ENCODE results near the gene FAM110D. TPM values are rescaled to one million over a fixed set of nuclear protein-coding genes. Genes with fewer than 3 reads are reported as not detected.

Gene FAM110D
- total RNA-seq = 0.10 and 0.16 TPM in 2 replicates
- 0.40 and 0.44 TPM in 2 replicates for polyA plus RNA-seq

DNA sequence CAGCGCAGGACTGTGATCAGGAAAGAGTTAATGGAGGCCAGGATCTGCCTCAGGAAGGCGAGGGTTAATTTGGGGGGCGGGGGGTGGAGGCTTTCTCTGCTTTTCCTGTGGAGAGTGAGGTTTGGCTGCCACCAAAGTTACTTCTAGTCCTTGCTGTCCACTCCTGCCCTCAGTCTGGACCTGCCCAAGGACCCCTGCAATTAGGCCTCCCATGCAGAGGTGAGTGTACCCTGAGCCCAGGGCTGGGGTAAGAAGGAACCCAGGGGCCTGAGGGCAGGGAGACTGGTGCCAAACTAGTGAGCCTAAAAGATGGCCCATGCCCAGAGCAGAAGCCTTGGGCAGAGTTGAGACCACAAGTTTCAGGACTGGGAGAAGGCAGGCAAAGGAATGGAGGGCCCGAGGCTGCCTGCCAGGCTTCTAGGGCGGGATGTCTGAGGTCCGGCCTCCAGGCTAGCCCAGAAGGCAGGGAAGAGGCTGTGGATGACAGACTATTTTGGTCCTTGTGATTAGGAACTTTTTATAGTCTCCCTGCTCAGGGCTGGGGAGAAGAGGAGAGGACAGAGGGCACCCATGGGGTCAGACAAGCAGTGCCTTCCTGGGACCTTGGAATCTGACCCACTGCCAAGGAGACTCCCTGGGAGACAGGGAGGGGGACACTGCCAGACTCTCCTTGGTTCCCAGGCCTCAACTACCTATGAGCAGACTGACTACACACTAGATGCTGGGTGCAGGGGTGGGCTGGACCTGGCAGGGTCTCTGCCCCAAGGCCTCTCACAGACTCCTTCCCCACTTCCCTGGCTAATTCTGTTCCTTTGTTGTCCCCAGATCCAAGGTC, at the start of gene FAM110D:
Gene FAM110D, plus strand, starts transcription at position 172 of the 835 bp plus-strand sequence. CDS start 2,213 bp downstream, outside the sequence.
- no peaks in the 10 kb centered on the region for H3K9me3 ChIP-seq (ENCODE audit: low read depth)
- TF ChIP-seq EZH2phosphoT487 (IDR thresholded peaks at IDR 0.05; ENCODE audit: low read depth, severe bottlenecking, unreplicated experiment) (no peak), EZH2 (IDR thresholded peaks at IDR 0.05; ENCODE audit: borderline replicate concordance) (no peak)
- TF ChIP-seq, protein P1, sequence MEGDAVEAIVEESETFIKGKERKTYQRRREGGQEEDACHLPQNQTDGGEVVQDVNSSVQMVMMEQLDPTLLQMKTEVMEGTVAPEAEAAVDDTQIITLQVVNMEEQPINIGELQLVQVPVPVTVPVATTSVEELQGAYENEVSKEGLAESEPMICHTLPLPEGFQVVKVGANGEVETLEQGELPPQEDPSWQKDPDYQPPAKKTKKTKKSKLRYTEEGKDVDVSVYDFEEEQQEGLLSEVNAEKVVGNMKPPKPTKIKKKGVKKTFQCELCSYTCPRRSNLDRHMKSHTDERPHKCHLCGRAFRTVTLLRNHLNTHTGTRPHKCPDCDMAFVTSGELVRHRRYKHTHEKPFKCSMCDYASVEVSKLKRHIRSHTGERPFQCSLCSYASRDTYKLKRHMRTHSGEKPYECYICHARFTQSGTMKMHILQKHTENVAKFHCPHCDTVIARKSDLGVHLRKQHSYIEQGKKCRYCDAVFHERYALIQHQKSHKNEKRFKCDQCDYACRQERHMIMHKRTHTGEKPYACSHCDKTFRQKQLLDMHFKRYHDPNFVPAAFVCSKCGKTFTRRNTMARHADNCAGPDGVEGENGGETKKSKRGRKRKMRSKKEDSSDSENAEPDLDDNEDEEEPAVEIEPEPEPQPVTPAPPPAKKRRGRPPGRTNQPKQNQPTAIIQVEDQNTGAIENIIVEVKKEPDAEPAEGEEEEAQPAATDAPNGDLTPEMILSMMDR (IDR thresholded peaks at IDR 0.05; ENCODE audit: poor library complexity) = no peak
- H3K27ac ChIP-seq = no peak within 1 kb of the TSS
- H3K9me2 ChIP-seq (replicated peaks; ENCODE audit: insufficient read depth) = no peaks in the 10 kb centered on the region
- WGBS (ENCODE audit: low lambda C conversion rate, missing lambda C conversion rate) = 49% methylated on average over 6 of the region's 6 CpGs
- H2AFZ ChIP-seq = no peak within 1 kb of the TSS
- H3K4me2 ChIP-seq = peak within 1 kb of the TSS; percentile 24
- H3K36me3 ChIP-seq (replicated peaks; ENCODE audit: insufficient read depth, low read depth) = no peaks in the 10 kb centered on the region
- H3K4me1 ChIP-seq (ENCODE audit: insufficient read depth) = peaks cover 14% of the 10 kb centered on the region
- H3K79me2 ChIP-seq = no peaks in the 10 kb centered on the region
- no peak for DNase-seq (ENCODE audit: low spot score)
- peaks cover 28% of the 10 kb centered on the region for H3K27me3 ChIP-seq
- H3K4me3 ChIP-seq = no peak within 1 kb of the TSS
- H4K20me1 ChIP-seq (ENCODE audit: insufficient read depth, poor library complexity, severe bottlenecking) = no peaks in the 10 kb centered on the region

DNA sequence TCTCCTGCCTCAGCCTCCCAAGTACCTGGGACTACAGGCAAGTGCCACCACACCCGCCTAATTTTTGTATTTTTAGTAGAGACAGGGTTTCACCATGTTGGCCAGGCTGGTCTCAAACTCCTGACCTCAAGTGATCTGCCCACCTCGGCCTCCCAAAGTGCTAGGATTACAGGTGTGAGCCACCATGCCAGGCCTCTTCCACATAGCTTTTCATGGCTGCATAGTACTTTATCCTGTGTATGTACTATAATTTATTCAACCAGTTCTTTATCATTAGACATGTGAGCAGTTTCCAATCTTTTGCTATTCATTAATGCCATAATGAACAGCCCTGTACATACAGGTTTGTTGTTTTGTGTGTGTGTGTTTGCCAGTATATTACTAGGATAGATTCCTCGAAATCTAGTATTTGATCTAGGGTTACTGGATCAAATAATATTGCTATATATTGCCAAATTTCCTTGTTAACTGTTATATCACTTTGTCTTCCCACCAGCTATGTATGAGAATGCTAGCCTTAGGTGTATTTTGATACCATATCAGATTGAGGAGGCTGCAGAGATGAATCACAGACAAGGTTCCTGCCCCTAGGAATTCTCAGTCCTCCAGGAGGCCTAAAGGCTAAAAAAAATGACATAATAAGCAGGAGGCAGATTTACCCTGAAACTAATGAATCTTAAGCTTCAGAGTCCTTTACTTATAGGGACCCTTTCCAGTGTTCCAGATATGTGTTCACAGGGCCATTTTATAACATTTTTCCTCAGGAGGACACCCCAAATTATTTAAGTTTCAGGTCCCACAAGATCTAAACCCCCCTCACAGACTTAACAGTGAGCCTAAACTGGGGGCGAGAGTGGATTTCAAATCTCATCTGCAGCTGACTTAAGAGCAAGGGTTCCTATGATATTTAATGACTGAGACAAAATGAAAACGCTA, 49.4 kb upstream of the FAM110D start:
- Histone ChIP-seq H3K9me3 (ENCODE audit: low read depth) (no peaks in the 10 kb centered on the region), H3K9me2 (replicated peaks; ENCODE audit: insufficient read depth) (no peaks in the 10 kb centered on the region), H3K79me2 (peaks cover 23% of the 10 kb centered on the region), H3K4me3 (no peak overlapping the region), H3K36me3 (replicated peaks; ENCODE audit: insufficient read depth, low read depth) (no peaks in the 10 kb centered on the region), H2AFZ (no peak overlapping the region), H3K27me3 (no peaks in the 10 kb centered on the region), H4K20me1 (ENCODE audit: insufficient read depth, poor library complexity, severe bottlenecking) (no peaks in the 10 kb centered on the region), H3K4me1 (ENCODE audit: insufficient read depth) (peaks cover 20% of the 10 kb centered on the region), H3K27ac (peak overlapping the region; percentile 98), H3K4me2 (peak overlapping the region; percentile 90)
- no peak for TF ChIP-seq EZH2phosphoT487 (IDR thresholded peaks at IDR 0.05; ENCODE audit: low read depth, severe bottlenecking, unreplicated experiment)
- no peak for TF ChIP-seq EZH2 (IDR thresholded peaks at IDR 0.05; ENCODE audit: borderline replicate concordance)
- TF ChIP-seq, protein P1 (IDR thresholded peaks at IDR 0.05; ENCODE audit: poor library complexity) = no peak
- 96% methylated on average over 5 of the region's 5 CpGs for WGBS (ENCODE audit: low lambda C conversion rate, missing lambda C conversion rate)
- DNase-seq (ENCODE audit: low spot score) = no peak

DNA sequence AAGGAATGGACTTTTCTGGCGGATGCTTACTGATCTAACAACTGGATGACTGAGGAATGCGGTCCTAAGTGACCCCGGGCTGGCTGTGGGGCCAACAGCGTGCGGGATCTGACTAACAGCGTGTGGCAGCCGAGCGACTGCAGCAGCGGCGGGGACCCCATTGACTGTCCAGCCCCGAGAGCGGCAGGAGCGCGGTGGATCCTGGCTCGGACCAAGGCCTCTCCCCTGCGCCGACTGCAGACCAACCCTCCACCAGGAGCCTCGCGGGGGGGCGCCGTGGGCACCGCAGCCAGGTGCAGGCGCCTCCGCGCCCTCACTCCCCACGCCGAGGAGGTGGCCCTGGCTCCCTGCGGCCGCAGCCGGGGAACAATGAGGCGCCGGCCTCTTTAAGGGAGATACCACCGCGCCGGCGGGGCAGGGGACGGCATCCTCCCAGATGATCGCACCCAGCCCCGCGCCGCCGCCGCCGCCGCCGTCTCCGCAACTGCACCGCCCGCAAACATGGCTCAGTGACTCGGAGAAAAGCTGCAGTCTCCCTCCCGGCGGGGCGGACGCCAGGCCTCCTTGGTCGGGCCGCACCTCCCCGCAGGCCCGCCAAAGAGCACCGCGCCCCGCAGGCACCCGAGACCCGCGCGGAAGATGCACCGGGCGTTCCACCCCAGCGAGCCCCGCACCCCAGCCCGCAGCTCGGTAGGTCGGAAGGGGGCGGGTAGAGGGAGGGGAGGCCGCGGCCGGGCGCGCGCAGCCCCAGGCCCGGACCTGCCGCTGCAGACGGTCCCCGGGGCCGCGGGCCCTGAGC, 47.9 kb upstream of the FAM110D start:
- Histone ChIP-seq H3K79me2 (peaks cover 32% of the 10 kb centered on the region), H3K27me3 (no peaks in the 10 kb centered on the region), H4K20me1 (ENCODE audit: insufficient read depth, poor library complexity, severe bottlenecking) (no peaks in the 10 kb centered on the region), H3K9me2 (replicated peaks; ENCODE audit: insufficient read depth) (no peaks in the 10 kb centered on the region), H3K27ac (peak overlapping the region; percentile 98), H3K4me1 (ENCODE audit: insufficient read depth) (peaks cover 20% of the 10 kb centered on the region), H3K9me3 (ENCODE audit: low read depth) (no peaks in the 10 kb centered on the region), H3K4me3 (peak overlapping the region; percentile 76), H3K36me3 (replicated peaks; ENCODE audit: insufficient read depth, low read depth) (no peaks in the 10 kb centered on the region), H2AFZ (peak overlapping the region; percentile 84), H3K4me2 (peak overlapping the region; percentile 90)
- 1% methylated on average over 34 of the region's 85 CpGs for WGBS (ENCODE audit: low lambda C conversion rate, missing lambda C conversion rate)
- TF ChIP-seq EZH2phosphoT487 (IDR thresholded peaks at IDR 0.05; ENCODE audit: low read depth, severe bottlenecking, unreplicated experiment) = no peak
- DNase-seq (ENCODE audit: low spot score) = peak; percentile 90
